Heart left ventricle (tissue), 16 donors: Measurements from ENCODE around the gene CD1D. TPM values are rescaled to one million over a fixed set of nuclear protein-coding genes. Genes with fewer than 3 reads are reported as not detected.

Source experiments
- ATAC-seq, 4 donors: fragments of 200-7000 bp; cut with Tn5 transposase; one replicate each; pipeline ENCODE4 v1.9.1; 2020 to 2022; ENCODE audit warnings: moderate library complexity in 4 of 4, mild to moderate bottlenecking in 3 of 4, moderate number of reproducible peaks in 1 of 4
- DNase-seq, 5 donors: peaks; one replicate each; pipeline ENCODE4 v3.0.0-alpha.2; 2020
- H3K27ac ChIP-seq, 12 donors: fragments of 200-600 bp; sonication (generic) in 4 of 12; one replicate each; pipeline versions ENCODE4 v1.5.0 to v1.8.0; 2016 to 2022; ENCODE audit warnings: mild to moderate bottlenecking in 2 of 12
- H3K27me3 ChIP-seq, 9 donors: fragments of 200-600 bp; sonication (generic) in 2 of 9; one replicate each; pipeline versions ENCODE4 v1.5.1 to v1.8.0; 2016 to 2022; ENCODE audit warnings: mild to moderate bottlenecking in 3 of 9
- H3K36me3 ChIP-seq, 9 donors: fragments of 200-600 bp; sonication (generic) in 2 of 9; one replicate each; pipeline versions ENCODE4 v1.5.0 to v1.8.0; 2018 to 2022; ENCODE audit warnings: mild to moderate bottlenecking in 2 of 9
- H3K4me1 ChIP-seq, 12 donors: fragments of 200-600 bp; sonication (generic) in 4 of 12; one replicate each; pipeline versions ENCODE4 v1.5.0 to v1.8.0; 2016 to 2022; ENCODE audit warnings: mild to moderate bottlenecking in 3 of 12
- H3K4me3 ChIP-seq, 12 donors: fragments of 200-600 bp; sonication (generic) in 4 of 12; one replicate each; pipeline versions ENCODE4 v1.5.0 to v1.8.0; 2017 to 2022; ENCODE audit warnings: mild to moderate bottlenecking in 9 of 12, moderate library complexity in 4 of 12
- H3K9me3 ChIP-seq, 12 donors: fragments of 200-600 bp; sonication (generic) in 4 of 12; one replicate each; pipeline versions ENCODE4 v1.5.0 to v1.8.0; 2016 to 2022; ENCODE audit warnings: mild to moderate bottlenecking in 1 of 12
- POLR2A ChIP-seq, 2 donors: fragments of 450-650 bp; IDR thresholded peaks; one replicate each; pipeline ENCODE4 v1.6.1; 2017; ENCODE audit warnings: antibody characterized with exemption in 2 of 2, mild to moderate bottlenecking in 2 of 2, moderate library complexity in 2 of 2
- whole genome bisulfite sequencing, 4 donors: extraction: QIAGEN DNeasy Blood & Tissue Kit in 2 of 4; methylation state at CpG; one replicate each; pipeline versions ENCODE4 v1.1.5 to v1.1.7; 2013 to 2018; 5-methylcytosine and 5-hydroxymethylcytosine counted together
- intact Hi-C, 10 donors: fragments of 100-400 bp; cut with DNase I; formaldehyde crosslinking; loops; one replicate each; pipeline versions ENCODE4 v1.11.1 to v1.14.2; 2022
- polyA plus RNA-seq, 2 donors: library from polyadenylated mRNA; stranded (reverse); fragments of 200-250 nt; gene quantifications; one replicate each; pipeline ENCODE4 v1.2.3, GENCODE V29; 2013
- total RNA-seq, 9 donors: library from RNA; depleted of rRNA in 2 of 9; stranded (reverse); fragments of >200 nt in 2 of 9; fragmentation: NEBNext Ultra II Directional in 3 of 9; extraction: Animal tissue kit (Norgen Biotek cat#: 25700) in 3 of 9; gene quantifications; one replicate each; pipeline versions ENCODE4 v1.1.0 to v1.2.4, GENCODE V29; 2016 to 2023
- TF ChIP-seq, protein P1 (sequence below), 12 donors: fragments of 200-600 bp; sonication (generic) in 4 of 12; IDR thresholded peaks; one replicate each; pipeline versions ENCODE4 v1.5.0 to v1.8.0; 2018 to 2022; ENCODE audit warnings: antibody characterized with exemption in 12 of 12, mild to moderate bottlenecking in 5 of 12
- donor health status: ischemic (EF 13 %, LVEDD 7.1; RV severe dilation, severe dysfunction).
- donor health status: healthy with polysubstance abuse.
- donor health status: DM: no; HTN: yes; CAD: no.
- donor health status: DM: no; HTN: no; CAD: no.
- donor health status: ischemic (EF 25% LVEDD 6.9; RV normal size, moderate dysfunction).
- donor health status: ischemic (EF 25% LVEDD 5.7; RV mildly dilated, moderate dysfunction).
- donor health status: healthy.
- donor health status: DM: yes; HTN: yes; CAD: no.
- donor health status: ischemic (EF 35%, LVEDD 5.7; RV mildly dilated, moderate dysfunction).
- donor health status: nonischemic (EF 11% LVEDD 7.7; RV severe dilation, severe dysfunction).
- donor health status: DM: yes; HTN: yes; CAD: no.
- donor health status: PGD.
- donor health status: ischemic (EF 29% LVEDD 5.4; RV normal size, mild dysfunction).
- donor health status: nonischemic (EF 23%, LVEDD 6.1; RV moderate dilation, normal function).

Gene CD1D
- total and polyA plus RNA-seq, 11 donors, result 0.38 to 5.3 (median 2.0) TPM

DNA sequence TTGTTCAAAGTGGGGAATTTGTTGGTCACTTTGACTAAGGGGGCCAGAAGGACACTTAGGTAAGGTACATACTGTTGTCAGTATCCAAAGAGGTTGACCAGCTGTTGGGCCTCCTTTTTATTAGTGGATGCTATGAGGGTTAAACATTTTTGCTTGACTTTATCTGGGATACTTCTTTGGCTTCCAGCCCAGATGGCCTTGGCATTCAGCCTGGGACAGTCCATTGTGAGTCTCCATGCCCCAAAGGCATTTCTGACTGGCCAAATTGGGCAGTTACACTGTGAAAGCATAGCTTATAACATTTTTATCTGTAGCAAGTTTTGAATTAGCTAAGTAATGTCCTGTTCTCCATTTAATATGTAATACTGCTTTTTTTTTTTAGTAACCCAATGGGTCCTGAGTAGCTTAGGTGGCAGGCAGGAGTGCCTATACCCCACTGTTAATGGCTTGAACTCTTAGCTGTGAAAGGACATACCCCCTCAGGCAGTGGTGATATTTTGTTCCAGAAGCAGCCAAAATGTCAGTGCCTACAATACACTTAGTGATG is 35.4 kb upstream of the CD1D start:
- Histone ChIP-seq H3K4me1 (peaks cover 0 to 54% (median 25%) of the 10 kb centered on the region in 12 donors), H3K36me3 (no peaks in the 10 kb centered on the region), H3K9me3 (no peaks in the 10 kb centered on the region), H3K27ac (peak overlapping the region in 11 of 12 donors; percentile 44 to 94 (median 68)), H3K27me3 (no peaks in the 10 kb centered on the region), H3K4me3 (no peak overlapping the region)
- ATAC-seq (peak; percentile 34 to 62 (median 44)), DNase-seq (peak; percentile 69 to 80 (median 75))
- TF ChIP-seq POLR2A (IDR thresholded peaks at IDR 0.05), result no peak
- TF ChIP-seq, protein P1, sequence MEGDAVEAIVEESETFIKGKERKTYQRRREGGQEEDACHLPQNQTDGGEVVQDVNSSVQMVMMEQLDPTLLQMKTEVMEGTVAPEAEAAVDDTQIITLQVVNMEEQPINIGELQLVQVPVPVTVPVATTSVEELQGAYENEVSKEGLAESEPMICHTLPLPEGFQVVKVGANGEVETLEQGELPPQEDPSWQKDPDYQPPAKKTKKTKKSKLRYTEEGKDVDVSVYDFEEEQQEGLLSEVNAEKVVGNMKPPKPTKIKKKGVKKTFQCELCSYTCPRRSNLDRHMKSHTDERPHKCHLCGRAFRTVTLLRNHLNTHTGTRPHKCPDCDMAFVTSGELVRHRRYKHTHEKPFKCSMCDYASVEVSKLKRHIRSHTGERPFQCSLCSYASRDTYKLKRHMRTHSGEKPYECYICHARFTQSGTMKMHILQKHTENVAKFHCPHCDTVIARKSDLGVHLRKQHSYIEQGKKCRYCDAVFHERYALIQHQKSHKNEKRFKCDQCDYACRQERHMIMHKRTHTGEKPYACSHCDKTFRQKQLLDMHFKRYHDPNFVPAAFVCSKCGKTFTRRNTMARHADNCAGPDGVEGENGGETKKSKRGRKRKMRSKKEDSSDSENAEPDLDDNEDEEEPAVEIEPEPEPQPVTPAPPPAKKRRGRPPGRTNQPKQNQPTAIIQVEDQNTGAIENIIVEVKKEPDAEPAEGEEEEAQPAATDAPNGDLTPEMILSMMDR (IDR thresholded peaks at IDR 0.05), result no peak
- intact Hi-C loops, result loop anchor here in 4 of 10 donors (2.0 to 10.0 kb wide), 4 partner anchors 34 to 867 kb away; partner anchors contain the start of genes CD1D (in 1 of the 4) and IFI16 (in 1 of the 4)

DNA sequence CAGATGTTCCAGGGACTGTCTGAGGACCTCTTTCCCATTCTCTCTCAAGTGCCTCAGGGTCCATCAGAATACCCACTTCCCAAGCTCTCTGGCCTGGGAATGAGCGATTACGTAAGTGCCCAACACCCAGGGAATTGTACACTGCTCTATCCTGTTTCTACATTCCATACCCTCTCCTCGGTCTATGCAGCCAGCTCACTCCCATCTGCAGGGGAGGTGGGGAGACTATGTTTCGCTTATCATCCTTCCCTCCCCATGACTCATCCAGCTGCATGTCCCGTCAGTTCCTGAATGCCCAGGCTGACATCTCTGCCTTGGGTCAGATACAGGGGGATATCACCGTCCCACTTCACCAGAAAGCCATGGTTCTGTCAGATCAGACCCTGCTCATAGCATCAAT is 34.5 kb upstream of the CD1D start:
- TF ChIP-seq, protein P1 (IDR thresholded peaks at IDR 0.05), result no peak
- TF ChIP-seq POLR2A (IDR thresholded peaks at IDR 0.05), result no peak
- DNase-seq, result no peak
- WGBS, 4 donors, result 65 to 80% (median 73%) methylated on average over 6 of the region's 6 CpGs
- peaks cover 0 to 55% (median 26%) of the 10 kb centered on the region in 12 donors for H3K4me1 ChIP-seq
- H3K9me3 ChIP-seq, result no peaks in the 10 kb centered on the region
- intact Hi-C loops, result loop anchor here in 3 of 10 donors (2.0 to 10.0 kb wide), 4 partner anchors 35 to 866 kb away; partner anchors contain the start of genes CD1D (in 2 of the 3) and IFI16 (in 1 of the 3)
- no peak overlapping the region for H3K4me3 ChIP-seq
- no peaks in the 10 kb centered on the region for H3K36me3 ChIP-seq
- no peaks in the 10 kb centered on the region for H3K27me3 ChIP-seq
- ATAC-seq, result no peak
- H3K27ac ChIP-seq, result peak overlapping the region; percentile 16 to 94 (median 76)

DNA sequence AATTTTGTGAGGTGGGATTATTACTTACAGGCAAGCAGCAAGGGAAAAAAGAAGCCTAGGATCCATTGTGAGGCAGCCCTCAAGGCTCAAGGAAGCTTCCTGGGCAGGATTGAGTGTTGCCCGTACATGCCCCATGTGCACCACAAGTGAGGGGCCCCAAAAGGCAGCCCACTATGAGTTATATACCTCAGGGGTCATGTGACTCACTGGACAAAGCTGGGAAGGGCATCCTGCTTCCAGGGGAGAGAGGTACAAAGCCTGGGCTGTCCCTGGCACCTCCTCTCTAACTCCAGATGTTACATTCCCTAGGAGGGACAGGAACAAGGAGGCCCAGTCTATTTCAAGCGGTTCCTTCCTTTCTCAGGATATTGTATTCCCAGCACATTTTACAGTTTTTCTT is 34.0 kb upstream of the CD1D start:
- Histone ChIP-seq H3K36me3 (no peaks in the 10 kb centered on the region), H3K27ac (peak overlapping the region; percentile 54 to 94 (median 78)), H3K9me3 (no peaks in the 10 kb centered on the region), H3K4me1 (peaks cover 0 to 58% (median 26%) of the 10 kb centered on the region in 12 donors), H3K4me3 (no peak overlapping the region), H3K27me3 (no peaks in the 10 kb centered on the region)
- DNase-seq, result peak in 1 of 5 donors; percentile 43
- 40 to 83% (median 61%) methylated on average over 2 of the region's 2 CpGs for WGBS, 4 donors
- intact Hi-C loops, result loop anchor here in 3 of 10 donors (2.0 to 10.0 kb wide), 4 partner anchors 34 to 866 kb away; partner anchors contain the start of genes CD1D (in 2 of the 3) and IFI16 (in 1 of the 3)
- TF ChIP-seq POLR2A (IDR thresholded peaks at IDR 0.05), result no peak
- TF ChIP-seq, protein P1 (IDR thresholded peaks at IDR 0.05), result no peak
- ATAC-seq, result peak in 2 of 4 donors; percentile 22 to 59

DNA sequence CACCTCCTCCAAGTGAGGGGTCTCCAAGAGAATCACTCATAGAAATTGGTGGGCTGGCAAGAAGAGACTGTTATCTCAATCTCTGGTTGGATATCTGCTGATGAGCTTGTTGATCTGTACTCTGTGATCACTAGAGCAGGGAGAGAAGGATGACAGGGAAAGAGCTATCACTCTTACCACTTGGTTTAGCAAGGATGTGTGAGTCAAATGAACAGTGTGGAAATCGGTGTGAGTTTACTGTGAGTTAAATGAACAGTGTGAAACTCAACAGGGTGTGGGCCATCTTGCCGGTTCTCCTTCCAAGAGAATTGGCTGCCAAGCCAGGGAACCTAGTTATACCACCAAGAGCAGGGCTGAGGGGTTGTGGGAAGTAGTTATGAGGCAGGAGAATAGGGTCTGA is 33.3 kb upstream of the CD1D start:
- peaks cover 0 to 59% (median 26%) of the 10 kb centered on the region in 12 donors for H3K4me1 ChIP-seq
- 52 to 68% (median 61%) methylated on average over 2 of the region's 2 CpGs for WGBS, 4 donors
- H3K27me3 ChIP-seq, result no peaks in the 10 kb centered on the region
- H3K27ac ChIP-seq, result peak overlapping the region; percentile 54 to 94 (median 78)
- DNase-seq, result no peak
- peak overlapping the region in 5 of 12 donors; percentile 2 to 24 (median 13) for H3K4me3 ChIP-seq
- no peaks in the 10 kb centered on the region for H3K9me3 ChIP-seq
- no peak for ATAC-seq
- intact Hi-C loops, result loop anchor here in 3 of 10 donors (2.0 to 10.0 kb wide), 4 partner anchors 33 to 865 kb away; partner anchors contain the start of genes CD1D (in 2 of the 3) and IFI16 (in 1 of the 3)
- no peaks in the 10 kb centered on the region for H3K36me3 ChIP-seq
- no peak for TF ChIP-seq POLR2A (IDR thresholded peaks at IDR 0.05)
- TF ChIP-seq, protein P1 (IDR thresholded peaks at IDR 0.05), result no peak
